IMR-90 (cell line): ENCODE measurements around the gene PLPPR3.

Experiments
- CEBPB ChIP-seq: IDR thresholded peaks from 2 replicates; pipeline ENCODE4 v1.6.1; 2012; ENCODE audit warnings: low read depth, low read length, improper control_type of control experiment
- ELK1 ChIP-seq: fragments of 150-350 bp; IDR thresholded peaks from 2 replicates; pipeline ENCODE4 v1.6.1; 2016; ENCODE audit warnings: low read depth, mild to moderate bottlenecking, low read length, moderate library complexity, borderline replicate concordance
- MAFK ChIP-seq: IDR thresholded peaks from 2 replicates; pipeline ENCODE4 v1.6.1; 2012; ENCODE audit warnings: low read depth, low read length, improper control_type of control experiment
- POLR2A ChIP-seq: IDR thresholded peaks from 2 replicates; pipeline ENCODE4 v1.6.1; 2012; ENCODE audit warnings: mild to moderate bottlenecking, low read depth, low read length
- RFX5 ChIP-seq: IDR thresholded peaks from 2 replicates; pipeline ENCODE4 v1.8.0; 2012; ENCODE audit warnings: low read depth, mild to moderate bottlenecking, low read length, moderate library complexity
- SMC3 ChIP-seq: fragments of 150-350 bp; IDR thresholded peaks from 2 replicates; pipeline ENCODE4 v1.6.1; 2016; ENCODE audit warnings: low read depth, mild to moderate bottlenecking, antibody characterized with exemption, low read length, moderate library complexity
- TF ChIP-seq, protein P1 (sequence below): conservative IDR thresholded peaks from 2 replicates; pipeline ENCODE4 v1.5.1; 2012; ENCODE audit warnings: mild to moderate bottlenecking, low read depth, low read length, improper control_type of control experiment
- TF ChIP-seq, protein P2 (sequence below): fragments of 150-350 bp; IDR thresholded peaks from 2 replicates; pipeline ENCODE4 v1.6.1; 2017; ENCODE audit warnings: mild to moderate bottlenecking, antibody characterized with exemption, low read length, low read depth

- no peak for TF ChIP-seq RFX5
- TF ChIP-seq SMC3: no peak
- TF ChIP-seq, protein P1, sequence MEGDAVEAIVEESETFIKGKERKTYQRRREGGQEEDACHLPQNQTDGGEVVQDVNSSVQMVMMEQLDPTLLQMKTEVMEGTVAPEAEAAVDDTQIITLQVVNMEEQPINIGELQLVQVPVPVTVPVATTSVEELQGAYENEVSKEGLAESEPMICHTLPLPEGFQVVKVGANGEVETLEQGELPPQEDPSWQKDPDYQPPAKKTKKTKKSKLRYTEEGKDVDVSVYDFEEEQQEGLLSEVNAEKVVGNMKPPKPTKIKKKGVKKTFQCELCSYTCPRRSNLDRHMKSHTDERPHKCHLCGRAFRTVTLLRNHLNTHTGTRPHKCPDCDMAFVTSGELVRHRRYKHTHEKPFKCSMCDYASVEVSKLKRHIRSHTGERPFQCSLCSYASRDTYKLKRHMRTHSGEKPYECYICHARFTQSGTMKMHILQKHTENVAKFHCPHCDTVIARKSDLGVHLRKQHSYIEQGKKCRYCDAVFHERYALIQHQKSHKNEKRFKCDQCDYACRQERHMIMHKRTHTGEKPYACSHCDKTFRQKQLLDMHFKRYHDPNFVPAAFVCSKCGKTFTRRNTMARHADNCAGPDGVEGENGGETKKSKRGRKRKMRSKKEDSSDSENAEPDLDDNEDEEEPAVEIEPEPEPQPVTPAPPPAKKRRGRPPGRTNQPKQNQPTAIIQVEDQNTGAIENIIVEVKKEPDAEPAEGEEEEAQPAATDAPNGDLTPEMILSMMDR: no peak
- TF ChIP-seq, protein P2, sequence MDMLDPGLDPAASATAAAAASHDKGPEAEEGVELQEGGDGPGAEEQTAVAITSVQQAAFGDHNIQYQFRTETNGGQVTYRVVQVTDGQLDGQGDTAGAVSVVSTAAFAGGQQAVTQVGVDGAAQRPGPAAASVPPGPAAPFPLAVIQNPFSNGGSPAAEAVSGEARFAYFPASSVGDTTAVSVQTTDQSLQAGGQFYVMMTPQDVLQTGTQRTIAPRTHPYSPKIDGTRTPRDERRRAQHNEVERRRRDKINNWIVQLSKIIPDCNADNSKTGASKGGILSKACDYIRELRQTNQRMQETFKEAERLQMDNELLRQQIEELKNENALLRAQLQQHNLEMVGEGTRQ: no peak
- no peak for TF ChIP-seq MAFK
- no peak for TF ChIP-seq POLR2A
- no peak for TF ChIP-seq CEBPB
- no peak for TF ChIP-seq ELK1
Observed at GRCh38 chr19:788686-788982, 33.1 kb downstream of the PLPPR3 start.
